GM19463 (cell line): ENCODE results near the gene SLC2A9.
"Not testable (repeated sequence)": the region's sequence is repeated elsewhere in the genome, so short reads cannot be mapped to it uniquely, and the experiment has no call there.

Source experiments
- ATAC-seq: cut with Tn5 transposase; IDR thresholded peaks from one replicate; pipeline ENCODE4 v1.9.1; 2021; ENCODE audit warnings: mild to moderate bottlenecking, moderate library complexity; ENCODE audit not compliant: unreplicated experiment

The SLC2A9 gene

DNA sequence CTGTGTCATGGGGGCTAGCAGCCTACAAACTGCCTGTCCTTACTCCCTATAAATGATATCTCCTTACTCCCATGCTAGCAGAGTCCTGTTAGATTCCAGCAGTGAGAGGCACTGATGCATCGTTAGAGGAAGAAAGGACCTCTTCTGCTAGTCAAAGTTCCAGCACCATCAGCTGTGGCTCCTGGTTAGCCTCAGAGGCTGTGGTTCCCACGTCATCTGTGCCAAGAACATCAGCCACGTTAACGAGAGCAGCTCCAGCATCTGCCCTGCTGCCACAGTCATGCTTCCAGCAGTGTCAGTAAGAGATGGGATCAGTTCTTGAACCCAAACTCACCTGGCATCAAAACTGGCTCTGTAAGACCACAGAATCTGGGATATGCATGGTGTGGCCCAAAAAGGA is 88.5 kb downstream of the SLC2A9 start:
- no peak for ATAC-seq

DNA sequence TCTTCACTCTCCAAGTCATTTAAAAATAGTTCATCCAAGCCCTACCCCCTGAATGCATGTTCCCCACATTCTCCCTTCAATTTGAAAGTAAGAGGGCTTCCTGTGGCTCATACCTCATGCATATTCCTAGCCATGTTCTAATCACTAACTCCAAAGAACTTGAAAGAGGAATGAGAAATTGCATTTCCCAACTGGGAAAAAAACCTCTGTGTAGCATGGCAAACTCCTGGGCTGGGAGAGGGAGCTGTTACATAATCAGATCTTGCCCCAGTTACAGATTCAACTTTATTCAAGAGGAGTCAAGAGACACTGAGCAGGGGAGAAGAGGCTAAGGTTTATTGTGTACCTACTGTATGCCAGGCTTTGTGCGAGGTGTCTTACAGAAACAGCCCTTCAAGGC is 90.2 kb downstream of the SLC2A9 start:
- no peak for ATAC-seq

DNA sequence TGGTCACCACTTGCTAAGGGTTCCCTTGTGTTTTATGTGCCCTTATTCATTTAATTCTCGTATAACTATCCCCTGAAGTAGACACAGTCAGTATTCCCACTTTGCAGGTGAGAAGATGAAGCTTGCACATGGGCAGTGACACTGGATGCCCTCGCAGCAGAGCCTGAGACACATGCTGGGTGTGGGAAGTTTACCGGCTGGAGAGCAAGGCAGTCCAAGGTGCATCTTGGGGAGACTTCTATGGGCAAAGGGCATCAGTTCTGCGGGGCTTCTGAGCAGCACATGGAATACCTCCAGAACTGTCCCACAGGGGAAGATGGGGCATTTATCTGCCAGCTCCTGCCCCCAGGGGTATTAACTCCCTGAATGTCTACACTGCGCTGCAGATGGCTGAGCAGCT is 92.2 kb downstream of the SLC2A9 start:
- no peak for ATAC-seq

DNA sequence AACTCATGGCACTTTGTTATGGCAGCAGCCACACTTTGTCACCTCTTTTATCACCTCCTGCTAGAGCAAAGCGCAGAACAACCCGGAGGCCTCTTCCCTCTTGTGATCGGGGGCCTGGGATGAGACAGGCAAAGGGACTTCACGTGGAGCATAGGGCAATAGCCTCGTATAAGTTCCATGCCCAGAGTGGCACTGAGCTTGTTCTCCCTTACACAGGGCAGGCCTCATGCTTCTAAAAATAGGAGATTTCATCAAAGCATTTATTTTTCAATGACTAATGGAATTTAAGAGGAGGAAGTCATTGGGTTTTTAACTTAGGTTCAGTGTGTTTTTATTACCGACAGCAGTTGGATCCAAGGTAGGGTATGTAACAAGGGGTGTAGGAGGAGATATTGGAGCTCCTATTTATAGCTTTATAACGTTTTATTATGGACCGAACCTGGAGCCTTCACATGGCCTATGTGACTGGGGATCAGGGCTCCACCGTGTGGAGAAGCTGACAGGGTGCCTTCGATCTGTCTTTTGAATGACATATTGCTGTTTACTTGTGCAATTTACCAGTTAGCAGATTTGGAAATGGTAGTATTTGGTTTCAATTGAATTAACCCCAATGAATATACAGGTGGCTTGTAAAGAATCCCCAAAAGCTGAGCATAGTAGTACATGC is 93.8 kb downstream of the SLC2A9 start:
- no peak for ATAC-seq

DNA sequence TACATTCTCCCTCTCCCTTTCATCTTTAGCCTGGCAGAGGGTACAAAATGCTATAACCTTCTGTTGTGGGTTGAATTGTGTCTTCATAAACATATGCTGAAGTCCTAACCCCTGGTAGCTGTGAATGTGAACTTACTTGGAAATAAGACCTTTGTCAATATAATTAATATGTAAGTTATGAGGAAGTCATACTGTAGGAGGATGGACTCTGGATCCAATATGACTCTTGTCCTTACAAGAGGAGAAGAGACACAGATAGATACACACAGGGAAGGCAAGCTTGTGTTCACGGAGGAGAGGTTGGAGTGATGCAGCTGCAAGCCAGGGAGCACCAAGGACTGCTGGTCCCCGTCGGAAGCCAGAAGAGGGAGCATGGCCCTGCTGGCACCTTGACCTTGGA is 94.7 kb downstream of the SLC2A9 start:
- no peak for ATAC-seq

DNA sequence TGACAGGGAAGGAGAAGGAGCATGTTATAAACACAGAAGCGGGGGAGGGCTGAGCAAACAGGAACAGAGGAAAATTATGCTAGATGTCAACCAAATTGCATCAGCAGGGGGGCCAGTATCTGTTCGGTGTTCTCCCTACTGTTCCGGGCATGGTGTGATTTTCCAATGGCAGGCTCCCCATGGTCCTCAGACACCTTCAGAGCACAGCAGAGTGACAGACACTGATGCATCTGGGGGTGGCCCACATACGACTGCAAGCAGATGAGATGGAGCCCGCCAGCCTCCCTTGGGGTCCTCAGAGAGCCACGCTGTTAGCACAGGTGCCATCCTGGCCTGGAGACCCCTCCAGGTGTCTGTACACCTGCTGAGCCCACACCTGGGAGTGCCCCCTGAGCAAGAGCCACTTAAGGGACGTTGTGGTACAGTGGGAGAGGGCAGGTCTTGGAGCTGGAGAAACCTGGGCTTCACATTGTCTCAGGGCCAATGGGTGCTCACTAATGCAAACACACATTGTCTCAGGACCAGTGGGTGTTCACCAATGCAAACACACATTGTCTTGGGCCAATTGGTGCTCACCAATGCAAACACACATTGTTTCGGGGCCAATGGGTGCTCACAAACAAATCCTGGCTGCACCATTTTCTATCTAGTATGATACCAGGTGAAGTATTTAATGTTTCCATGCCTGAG is 95.4 kb downstream of the SLC2A9 start:
- ATAC-seq, result no peak

DNA sequence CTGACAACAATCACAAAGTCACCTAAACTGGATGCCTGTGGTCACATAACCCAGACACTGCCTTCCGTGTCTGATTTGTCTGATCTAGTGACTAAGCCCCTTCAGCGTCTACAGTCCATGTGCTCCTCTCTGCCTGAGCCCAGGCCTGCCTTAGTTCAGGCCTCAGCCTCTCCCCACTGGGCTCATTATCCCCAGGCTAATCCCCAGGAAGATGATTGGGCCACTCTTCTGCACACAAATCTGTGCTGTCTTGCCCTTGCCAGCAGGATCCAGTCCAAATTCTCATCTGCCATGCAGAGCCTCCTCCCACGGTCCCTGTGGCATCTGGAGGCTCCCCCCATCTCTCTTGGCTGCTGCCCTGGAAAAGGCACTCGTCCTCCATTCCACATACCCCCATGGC is 96.5 kb downstream of the SLC2A9 start:
- ATAC-seq, result no peak

DNA sequence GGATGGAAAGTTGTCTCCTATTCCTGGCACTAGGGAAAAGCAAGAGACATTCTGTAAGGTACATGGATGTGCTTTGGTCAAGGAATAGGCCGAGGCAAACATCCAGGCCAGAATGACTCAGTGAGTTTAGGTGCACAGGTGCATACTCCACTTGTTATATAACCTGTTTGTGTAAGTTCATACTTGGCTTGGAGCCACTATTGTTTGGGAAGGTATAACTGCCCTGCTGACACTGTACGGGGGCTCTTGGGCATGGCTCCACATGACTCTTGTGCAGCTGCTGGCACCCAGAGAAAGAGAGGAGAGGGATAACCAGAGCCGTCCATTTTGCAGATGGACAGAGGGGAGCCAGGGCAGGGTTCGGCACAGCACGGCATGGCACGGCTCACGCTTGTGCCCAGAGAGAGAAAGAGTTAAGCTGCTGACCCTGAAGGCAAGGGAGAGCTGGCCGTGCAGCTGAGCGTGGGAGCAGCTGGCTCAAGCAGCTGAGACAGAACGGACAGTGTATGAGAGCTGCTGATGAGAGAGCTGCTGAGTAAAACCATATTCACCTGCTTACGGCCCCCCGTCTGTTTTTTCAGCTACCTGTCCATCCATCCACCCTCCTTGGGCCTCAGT is 98.0 kb downstream of the SLC2A9 start:
- ATAC-seq, result no peak

DNA sequence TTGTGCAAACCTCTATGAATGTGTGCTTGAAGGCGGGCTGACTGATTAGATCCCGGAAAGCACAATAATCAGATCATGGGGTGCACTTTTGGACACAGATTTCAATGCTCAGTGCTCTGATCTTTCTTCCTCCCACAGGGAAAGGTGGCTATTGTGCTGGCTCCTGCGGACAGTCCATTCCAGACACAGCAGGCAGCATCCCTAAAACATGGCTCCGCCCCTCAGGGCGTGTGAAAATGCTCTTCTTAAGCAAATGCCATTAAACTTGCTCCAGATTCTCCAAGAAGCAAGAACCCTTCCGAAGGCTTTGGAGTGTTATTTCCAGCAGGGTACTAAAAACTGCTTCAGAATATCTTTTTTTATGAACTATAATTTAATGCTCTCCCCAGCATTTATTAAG is 100.0 kb downstream of the SLC2A9 start:
- ATAC-seq, result no peak

DNA sequence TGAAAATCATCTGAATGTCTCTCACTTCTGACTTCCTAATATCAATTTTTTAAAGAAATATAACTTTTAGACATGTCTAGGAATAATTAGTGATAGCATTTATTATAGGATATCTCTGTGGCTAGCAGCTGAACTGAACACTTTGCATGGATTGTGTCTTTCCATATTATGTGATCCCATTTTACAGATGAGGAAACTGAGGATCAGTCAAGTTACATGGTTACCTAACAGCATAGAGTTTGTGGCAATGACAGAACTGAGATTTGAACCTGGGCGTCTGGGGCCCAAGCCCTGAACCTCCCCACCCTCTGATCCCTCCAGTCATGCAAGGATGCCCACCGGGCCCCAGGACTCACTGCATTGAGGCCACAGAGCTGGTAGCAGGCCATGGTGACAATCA is 101.3 kb downstream of the SLC2A9 start:
- ATAC-seq, result no peak

DNA sequence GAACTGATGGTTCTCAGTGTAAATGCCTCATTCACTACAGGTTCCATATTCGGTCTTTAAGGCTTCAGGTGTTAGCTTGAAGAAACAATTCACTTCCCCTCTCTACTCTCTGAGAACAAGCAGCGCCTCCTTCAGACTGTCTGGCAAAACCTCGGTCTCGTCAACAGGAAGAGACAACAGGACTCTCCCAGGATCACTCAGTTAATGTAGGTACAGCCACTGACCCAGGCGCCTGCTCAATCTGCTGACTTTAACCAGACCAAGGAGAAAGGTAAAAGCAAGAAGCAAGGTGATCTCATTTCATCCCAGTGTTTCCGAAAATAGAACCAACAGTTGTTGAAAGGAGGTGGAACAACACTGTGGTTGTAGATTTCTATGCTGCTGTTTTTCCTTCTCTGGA is 102.2 kb downstream of the SLC2A9 start:
- no peak for ATAC-seq

DNA sequence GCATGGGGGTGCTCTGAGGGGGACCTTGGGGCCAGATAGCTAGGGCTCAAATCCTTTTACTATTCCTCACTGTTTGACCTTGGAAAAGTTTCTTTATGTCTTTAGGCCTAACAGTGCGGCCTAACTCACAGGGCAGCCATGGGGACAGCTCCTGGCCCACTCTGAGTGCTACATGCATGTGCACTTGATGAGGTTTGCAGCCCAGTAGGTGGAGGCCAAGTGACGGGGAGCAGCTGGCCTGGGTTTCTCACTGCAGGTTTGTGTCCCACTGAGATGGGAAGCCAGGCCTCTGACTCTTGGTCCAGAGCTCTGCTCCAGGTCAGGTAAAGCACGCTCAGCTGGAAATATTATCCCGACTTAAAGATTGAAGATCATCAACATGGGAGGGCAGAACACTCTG is 102.8 kb downstream of the SLC2A9 start:
- ATAC-seq, result no peak

DNA sequence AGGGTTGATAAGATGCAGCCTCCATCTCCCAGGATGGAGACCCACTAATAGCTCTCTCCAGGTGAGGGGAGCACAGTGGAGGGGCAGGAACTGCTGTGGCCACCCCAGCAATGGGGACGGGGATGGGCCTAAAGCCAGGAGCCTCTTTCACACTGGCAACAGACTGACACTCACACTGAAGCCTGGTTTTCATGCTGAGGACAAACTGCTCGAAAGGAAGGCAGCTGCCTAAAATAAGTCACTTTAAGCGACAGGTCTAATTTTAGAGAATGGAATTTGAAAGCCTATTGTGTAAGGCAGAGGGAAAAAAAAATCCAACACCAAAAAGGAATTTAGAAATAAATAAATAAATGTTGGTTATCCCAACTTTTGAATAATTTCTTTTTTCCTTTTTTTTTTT is 104.4 kb downstream of the SLC2A9 start:
- no peak for ATAC-seq

DNA sequence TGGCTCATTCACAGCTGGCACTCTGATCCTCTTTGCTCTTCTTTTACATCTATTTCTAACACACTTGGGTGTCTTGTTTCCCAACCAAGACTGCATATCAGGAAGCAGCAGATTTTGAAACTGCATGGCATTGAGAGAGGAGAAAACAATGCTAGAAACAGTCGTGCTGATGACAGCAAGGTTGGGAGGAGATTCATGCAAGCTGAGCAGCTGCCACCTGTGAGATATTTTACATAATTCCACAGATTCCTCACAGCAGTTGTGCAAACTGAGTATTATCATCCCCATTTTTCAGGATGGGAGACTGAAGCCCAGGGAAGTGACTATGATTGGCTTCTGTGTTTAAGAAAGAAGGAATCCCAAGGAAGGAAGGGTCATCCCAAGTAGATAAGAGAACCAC is 105.0 kb downstream of the SLC2A9 start:
- ATAC-seq, result no peak

DNA sequence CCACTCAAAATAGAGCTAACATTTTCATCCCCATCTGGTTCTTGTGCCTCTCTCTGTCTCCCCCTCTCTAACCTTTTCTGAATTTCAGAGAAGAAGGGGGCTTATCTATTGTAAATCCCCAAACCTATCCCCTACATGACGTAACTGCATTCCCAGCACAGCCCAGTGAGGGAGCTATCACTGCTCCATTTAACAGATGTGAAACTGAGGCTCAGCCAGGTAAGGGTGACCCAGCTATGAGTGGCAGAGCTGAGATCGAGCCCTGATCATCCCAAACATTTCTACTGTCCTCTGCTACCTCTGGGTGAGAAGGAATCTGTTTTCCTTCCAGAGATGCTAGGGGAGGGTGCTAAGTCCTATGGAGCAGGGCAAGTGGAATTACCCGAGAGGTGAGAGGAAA is 107.5 kb downstream of the SLC2A9 start:
- no peak for ATAC-seq

DNA sequence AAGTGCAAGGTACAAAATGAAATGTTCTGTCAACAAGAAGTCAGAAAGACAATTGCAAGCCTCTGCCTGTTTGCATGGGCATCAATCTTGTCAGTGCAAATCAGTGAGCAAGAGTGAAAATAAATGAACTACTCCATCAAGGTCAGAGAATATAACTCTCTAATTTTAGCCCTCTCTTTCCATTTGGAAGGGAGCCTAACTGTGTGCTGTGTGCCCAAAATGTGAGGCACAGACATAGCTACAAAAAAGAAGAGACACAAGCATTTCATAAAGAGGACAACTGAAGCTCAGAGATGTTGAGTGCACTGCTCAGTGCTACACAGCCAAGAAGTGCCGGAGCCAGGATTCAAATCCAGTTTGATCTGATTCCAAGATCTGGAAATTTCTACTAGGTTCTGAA is 114.3 kb downstream of the SLC2A9 start:
- no peak for ATAC-seq

DNA sequence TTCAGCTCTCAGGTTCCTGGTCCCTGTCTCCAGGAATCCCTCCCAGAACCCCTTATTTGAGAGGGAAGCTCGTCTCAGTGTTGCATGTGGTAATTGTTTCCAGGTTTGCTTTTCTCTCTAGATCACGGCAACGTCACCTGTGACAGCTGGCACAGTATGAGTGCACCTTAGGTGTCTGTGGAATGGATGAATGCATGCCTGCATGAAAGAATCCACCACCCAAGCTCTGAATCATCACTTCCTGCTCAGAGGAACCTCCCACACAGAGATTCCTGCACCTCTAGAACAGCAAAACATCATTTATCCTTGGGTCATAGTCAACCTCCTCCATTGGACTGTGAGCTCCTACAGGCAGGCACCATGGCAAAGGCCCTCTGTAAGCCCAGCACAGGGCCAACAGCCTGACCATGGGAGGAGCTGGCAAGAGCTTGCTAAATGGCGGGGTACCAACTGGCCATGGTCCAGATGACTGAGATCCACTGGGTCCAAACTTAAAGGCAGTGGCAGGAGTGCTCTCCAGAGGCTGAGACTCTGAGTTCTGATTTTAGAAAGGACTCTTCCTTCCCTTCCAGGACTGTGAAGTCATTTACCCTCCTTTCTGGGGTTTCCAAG is 116.2 kb downstream of the SLC2A9 start:
- no peak for ATAC-seq

DNA sequence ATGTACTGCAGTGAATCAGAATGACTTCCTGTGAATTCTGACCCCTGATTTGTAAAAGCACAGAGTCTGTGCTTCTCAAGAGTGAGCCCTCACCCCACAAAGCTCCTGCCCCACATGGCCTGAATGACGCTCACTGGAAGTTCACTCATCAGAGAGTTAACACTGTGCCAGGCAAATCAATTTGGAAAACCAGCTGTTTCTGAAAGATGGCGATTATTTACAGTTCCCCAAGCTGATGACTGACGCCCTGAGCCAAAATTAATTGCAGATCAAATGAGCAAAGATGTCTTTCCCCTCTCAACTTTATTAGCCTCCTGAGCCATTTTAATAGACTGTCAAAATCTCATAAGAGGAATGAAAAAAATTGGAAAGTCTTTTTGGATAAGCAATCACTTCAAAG is 118.0 kb downstream of the SLC2A9 start:
- no peak for ATAC-seq

DNA sequence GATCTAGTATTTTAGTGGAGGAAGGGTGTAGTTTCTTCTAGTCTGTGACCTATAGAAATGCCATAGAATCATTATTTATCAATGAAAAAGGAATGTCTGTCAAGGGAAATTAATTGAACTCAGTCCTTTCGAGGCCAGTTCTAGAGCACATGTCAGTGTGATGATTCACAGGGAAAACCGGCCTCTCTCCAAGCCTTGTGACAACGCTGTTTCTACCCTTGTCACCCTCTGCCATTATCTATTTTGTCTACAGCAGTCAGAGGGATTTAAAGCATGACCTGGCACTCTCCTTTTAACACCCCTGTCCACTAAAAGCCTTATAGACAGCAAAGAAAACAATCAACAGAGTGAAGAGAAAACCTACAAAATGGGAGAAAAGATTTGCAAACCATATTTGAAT is 120.0 kb downstream of the SLC2A9 start:
- no peak for ATAC-seq

DNA sequence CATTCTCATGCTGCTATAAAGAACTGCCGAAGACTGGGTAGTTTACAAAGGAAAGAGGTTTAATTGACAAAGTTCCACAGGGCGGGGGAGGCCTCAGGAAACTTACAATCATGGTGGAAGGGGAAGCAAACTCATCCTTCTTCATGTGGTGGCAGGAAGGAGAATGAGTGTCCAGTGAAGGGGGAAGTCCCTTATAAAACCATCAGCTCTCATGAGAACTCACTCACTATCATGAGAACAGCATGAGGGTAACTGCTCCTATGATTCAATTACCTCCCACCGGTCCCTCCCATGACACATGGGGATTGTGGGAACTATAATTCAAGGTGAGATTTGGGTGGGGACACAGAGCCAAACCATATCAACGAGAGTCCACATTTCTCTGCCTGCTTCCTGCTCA is 120.7 kb downstream of the SLC2A9 start:
- ATAC-seq, result not testable (repeated sequence)

DNA sequence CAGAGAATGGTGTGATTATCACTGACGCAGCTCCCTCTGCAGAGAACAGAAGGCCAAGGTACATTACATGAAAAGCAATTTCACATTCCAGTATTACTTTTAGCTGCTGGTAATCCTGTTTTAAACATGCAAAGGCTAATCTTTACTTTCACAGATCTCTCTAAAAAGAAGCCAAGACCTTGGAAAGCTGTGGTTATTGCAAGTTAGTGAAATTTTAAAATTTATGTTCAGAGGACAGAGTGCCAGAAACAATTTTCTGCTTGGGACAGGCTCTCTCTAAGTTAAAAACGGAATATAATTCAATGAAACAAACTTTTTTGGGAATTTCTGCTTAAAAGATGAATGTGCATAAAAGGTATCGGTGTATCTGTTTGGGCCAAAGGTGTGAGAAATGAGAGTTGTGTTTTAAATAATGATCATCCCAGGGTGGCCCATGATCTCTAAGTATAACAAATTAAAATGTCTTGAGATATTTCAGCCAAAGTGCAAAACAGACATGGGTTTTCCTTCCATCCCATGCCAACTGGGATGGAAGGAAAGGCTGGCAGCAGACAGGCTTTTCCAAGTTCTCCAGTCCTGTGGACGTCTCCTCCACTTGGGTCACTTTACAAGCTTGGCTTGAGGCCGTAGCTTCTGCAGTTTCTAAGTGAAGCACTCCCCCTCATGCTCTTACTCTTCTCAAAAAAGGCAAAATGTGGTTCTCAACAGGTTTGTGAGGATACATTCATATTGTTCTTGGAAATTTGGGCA is 121.8 kb downstream of the SLC2A9 start:
- no peak for ATAC-seq
